ENCODE data around the gene PIM1.

GRCh38 chr6:37209461-37210205, 39.7 kb downstream of the PIM1 start:
- TF ChIP-seq CTCF (IDR thresholded peaks at IDR 0.05; ENCODE audit: poor library complexity, severe bottlenecking): no peak
- TF ChIP-seq POLR2AphosphoS5 (IDR thresholded peaks at IDR 0.05): no peak
- TF ChIP-seq MXI1 (conservative IDR thresholded peaks at IDR 0.05; ENCODE audit: poor library complexity, severe bottlenecking): no peak
- TF ChIP-seq EP300 (conservative IDR thresholded peaks at IDR 0.05; ENCODE audit: poor library complexity, severe bottlenecking): no peak
- no peak for TF ChIP-seq SMC3 (conservative IDR thresholded peaks at IDR 0.05; ENCODE audit: poor library complexity)
- no peak for TF ChIP-seq REST (IDR thresholded peaks at IDR 0.05; ENCODE audit: borderline replicate concordance)
- TF ChIP-seq RAD21 (conservative IDR thresholded peaks at IDR 0.05): no peak
- TF ChIP-seq EZH2 (IDR thresholded peaks at IDR 0.05; ENCODE audit: borderline replicate concordance, insufficient read depth, low read length, poor library complexity, severe bottlenecking): no peak
- no peak for TF ChIP-seq TAF1 (IDR thresholded peaks at IDR 0.05; ENCODE audit: low read depth)
